Astrocyte of the spinal cord (primary cell): ENCODE results near the gene TAF1A.

Experiments used
- DNase-seq: peaks from one replicate; pipeline ENCODE4 v3.0.0; 2011; ENCODE audit warnings: low read depth, low spot score
- H3K4me3 ChIP-seq: 2 replicates; pipeline ENCODE4 v1.5.1; 2011; ENCODE audit warnings: low read depth, mild to moderate bottlenecking, low read length, moderate library complexity
- in situ Hi-C: cut with HindIII; loops from 2 replicates; pipeline ENCODE4 v1.10.0; 2017; ENCODE audit warnings: low sequenced_read_pairs
- TF ChIP-seq, protein P1 (sequence below): IDR thresholded peaks from 2 replicates; pipeline ENCODE4 v1.5.1; 2012; ENCODE audit warnings: low read depth, mild to moderate bottlenecking, low read length, inconsistent platforms

TAF1A gene

DNA sequence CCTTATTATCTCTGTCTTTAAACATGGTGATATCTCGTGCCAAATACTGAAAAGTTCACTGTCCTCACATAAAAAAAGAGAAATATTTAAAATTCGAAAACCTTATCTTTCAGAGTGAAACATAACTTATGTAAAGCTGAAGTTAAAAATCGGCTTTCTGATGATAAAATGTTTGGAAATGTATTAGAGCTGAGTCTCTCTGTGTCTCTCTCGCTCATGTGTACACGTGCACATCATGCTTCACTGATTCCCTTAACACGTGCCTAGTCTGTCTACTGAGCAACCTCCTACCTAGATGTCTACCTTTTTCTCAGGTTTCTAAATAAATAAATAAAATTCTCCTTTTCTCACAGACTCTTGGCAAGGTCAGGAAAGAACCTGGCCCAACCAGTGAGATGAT is 58.9 kb downstream of the TAF1A start:
- in situ Hi-C loops: no loop called here
- no peak for DNase-seq
- no peak overlapping the region for H3K4me3 ChIP-seq
- TF ChIP-seq, protein P1, sequence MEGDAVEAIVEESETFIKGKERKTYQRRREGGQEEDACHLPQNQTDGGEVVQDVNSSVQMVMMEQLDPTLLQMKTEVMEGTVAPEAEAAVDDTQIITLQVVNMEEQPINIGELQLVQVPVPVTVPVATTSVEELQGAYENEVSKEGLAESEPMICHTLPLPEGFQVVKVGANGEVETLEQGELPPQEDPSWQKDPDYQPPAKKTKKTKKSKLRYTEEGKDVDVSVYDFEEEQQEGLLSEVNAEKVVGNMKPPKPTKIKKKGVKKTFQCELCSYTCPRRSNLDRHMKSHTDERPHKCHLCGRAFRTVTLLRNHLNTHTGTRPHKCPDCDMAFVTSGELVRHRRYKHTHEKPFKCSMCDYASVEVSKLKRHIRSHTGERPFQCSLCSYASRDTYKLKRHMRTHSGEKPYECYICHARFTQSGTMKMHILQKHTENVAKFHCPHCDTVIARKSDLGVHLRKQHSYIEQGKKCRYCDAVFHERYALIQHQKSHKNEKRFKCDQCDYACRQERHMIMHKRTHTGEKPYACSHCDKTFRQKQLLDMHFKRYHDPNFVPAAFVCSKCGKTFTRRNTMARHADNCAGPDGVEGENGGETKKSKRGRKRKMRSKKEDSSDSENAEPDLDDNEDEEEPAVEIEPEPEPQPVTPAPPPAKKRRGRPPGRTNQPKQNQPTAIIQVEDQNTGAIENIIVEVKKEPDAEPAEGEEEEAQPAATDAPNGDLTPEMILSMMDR: no peak

DNA sequence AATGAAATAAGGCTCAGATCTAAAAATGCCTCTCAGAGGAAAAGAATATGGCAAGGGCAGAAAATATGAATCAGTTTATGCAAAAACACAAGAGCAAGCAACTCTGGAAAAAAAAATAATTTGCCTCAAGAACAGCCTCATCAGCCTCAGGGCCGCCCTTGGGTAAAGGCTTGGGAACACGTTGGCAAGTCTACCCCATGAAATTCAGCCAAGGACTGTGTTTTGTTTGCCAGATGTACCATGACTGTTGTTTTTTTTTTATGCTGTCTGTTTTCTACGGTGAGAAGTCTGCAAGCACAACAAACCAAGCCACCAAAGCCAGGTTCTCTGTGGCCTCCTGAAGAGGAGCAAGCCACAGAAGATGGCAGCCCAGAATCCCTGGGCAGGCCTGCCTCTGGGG is 59.8 kb downstream of the TAF1A start:
- no peak overlapping the region for H3K4me3 ChIP-seq
- DNase-seq: no peak
- in situ Hi-C loops: no loop called here
- TF ChIP-seq, protein P1: no peak

- TF ChIP-seq, protein P1: no peak
- no peak overlapping the region for H3K4me3 ChIP-seq
- DNase-seq: no peak
- in situ Hi-C loops: no loop called here
Measured at GRCh38 chr1:222529181-222529580, 60.6 kb downstream of the TAF1A start.

DNA sequence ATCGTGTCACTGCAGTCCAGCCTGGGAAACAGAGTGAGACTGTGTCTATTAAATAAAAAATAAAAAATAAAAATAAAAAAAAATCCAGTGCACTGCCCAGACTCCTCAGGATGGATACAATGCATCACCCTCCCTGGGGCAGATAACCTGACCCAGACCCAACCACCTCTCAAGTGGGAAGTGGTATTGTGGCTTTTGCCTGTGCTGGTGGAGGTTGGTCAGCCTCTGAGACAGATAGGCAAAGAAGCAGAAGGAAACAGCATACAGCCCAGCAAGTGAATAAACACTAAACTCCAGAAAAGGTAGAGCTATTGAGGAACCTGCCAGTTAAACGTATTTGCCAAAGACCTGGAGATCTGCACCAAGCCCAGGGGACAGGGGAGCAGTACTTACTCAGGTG is 63.8 kb downstream of the TAF1A start:
- TF ChIP-seq, protein P1: no peak
- in situ Hi-C loops: no loop called here
- no peak for DNase-seq
- H3K4me3 ChIP-seq: no peak overlapping the region

DNA sequence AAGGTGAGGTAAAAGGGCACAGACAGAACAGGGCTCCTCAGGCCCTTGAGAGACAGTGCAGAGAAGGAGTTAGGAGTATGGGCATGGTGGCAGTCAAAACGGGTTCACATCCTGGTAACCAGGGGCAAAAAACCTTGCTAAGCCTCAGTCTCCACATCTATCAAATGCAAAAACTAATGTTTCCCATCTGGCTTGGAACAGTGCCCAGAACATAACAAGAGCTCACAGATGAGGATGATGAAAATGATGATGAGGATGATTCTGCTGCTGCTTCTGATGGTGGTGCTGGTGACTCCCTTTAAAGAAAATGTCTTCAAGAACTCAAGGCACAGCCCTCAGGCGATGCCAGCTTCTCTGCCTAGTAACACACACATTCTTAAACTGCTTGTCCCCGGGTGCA is 65.9 kb downstream of the TAF1A start:
- TF ChIP-seq, protein P1: no peak
- DNase-seq: no peak
- H3K4me3 ChIP-seq: no peak overlapping the region
- in situ Hi-C loops: no loop called here

DNA sequence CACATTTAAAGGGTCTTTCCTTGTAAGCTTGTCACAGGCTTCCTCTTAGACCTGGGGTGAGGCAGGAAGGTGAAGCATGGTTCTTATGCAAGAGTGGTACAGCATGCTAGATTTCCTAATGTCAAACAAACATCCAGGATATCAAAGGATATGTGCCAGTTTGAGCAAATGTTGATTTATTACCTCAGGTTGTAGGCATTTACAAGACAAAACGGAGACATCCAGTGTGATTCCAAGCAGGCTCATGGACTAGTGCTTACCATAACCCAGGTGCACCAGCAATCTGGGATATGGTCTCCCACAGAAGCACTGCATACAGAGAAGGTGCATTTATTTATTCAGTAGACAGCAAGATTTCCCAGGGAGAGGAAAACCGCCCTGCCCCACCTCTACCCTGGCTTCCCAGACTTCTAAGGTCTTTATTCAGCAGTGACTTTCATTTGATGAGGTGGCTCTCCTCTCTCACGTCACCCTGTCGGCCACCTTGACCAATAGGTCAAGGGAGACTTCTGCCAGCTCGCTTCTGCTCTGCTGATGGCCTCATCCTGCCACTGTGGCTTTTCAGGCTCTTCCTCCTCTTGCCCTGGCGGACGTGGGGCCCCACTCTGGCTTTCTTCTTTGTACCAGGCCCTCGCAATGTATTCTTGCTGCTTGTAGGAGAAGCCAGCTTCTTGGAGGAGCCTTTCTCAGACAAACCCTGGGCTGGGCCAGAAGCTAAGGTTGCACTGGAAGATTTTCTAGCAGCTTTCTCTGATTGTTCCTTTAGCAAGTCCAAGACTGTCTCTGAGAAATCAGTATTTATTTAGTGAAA is 67.4 kb downstream of the TAF1A start:
- TF ChIP-seq, protein P1: no peak
- in situ Hi-C loops: no loop called here
- no peak for DNase-seq
- no peak overlapping the region for H3K4me3 ChIP-seq
